OCI-LY7 (cell line): ENCODE results near the gene TBC1D19.

ENCODE experiments used
- EZH2phosphoT487 ChIP-seq: fragments of 200-600 bp; sonication (generic); IDR thresholded peaks from 2 replicates; pipeline ENCODE4 v1.6.1; 2018; ENCODE audit warnings: low read depth, borderline replicate concordance, mild to moderate bottlenecking, mixed run types, antibody characterized with exemption, low read length, moderate library complexity, mixed read lengths
- TF ChIP-seq, protein P1 (sequence below): fragments of 200-600 bp; sonication (generic); conservative IDR thresholded peaks from 2 replicates; pipeline ENCODE4 v1.5.1; 2014; ENCODE audit warnings: mild to moderate bottlenecking, antibody characterized with exemption, low read length, moderate library complexity, mixed read lengths

- TF ChIP-seq, protein P1, sequence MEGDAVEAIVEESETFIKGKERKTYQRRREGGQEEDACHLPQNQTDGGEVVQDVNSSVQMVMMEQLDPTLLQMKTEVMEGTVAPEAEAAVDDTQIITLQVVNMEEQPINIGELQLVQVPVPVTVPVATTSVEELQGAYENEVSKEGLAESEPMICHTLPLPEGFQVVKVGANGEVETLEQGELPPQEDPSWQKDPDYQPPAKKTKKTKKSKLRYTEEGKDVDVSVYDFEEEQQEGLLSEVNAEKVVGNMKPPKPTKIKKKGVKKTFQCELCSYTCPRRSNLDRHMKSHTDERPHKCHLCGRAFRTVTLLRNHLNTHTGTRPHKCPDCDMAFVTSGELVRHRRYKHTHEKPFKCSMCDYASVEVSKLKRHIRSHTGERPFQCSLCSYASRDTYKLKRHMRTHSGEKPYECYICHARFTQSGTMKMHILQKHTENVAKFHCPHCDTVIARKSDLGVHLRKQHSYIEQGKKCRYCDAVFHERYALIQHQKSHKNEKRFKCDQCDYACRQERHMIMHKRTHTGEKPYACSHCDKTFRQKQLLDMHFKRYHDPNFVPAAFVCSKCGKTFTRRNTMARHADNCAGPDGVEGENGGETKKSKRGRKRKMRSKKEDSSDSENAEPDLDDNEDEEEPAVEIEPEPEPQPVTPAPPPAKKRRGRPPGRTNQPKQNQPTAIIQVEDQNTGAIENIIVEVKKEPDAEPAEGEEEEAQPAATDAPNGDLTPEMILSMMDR: no peak
- no peak for TF ChIP-seq EZH2phosphoT487
These were observed 218.9 kb downstream of the TBC1D19 start for GRCh38 chr4:26802790-26803189.
